ENCODE results near the gene DTNBP1.
"Not testable (repeated sequence)": the region's sequence is repeated elsewhere in the genome, so short reads cannot be mapped to it uniquely, and the experiment has no call there.

Gene DTNBP1

DNA sequence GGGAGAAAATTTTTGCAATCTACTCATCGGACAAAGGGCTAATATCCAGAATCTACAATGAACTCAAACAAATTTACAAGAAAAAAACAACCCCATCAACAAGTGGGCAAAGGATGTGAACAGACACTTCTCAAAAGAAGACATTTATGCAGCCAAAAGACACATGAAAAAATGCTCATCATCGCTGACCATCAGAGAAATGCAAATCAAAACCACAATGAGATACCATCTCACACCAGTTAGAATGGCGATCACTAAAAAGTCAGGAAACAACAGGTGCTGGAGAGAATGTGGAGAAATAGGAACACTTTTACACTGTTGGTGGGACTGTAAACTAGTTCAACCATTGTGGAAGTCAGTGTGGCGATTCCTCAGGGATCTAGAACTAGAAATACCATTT, 4.1 kb upstream of the DTNBP1 start:
- DNase-seq: not testable (repeated sequence)

- DNase-seq: no peak
These were observed 2.4 kb upstream of the DTNBP1 start for GRCh38 chr6:15665237-15665636.

- DNase-seq: no peak
These were observed 473 bp upstream of the DTNBP1 start for GRCh38 chr6:15663130-15663871.

DNA sequence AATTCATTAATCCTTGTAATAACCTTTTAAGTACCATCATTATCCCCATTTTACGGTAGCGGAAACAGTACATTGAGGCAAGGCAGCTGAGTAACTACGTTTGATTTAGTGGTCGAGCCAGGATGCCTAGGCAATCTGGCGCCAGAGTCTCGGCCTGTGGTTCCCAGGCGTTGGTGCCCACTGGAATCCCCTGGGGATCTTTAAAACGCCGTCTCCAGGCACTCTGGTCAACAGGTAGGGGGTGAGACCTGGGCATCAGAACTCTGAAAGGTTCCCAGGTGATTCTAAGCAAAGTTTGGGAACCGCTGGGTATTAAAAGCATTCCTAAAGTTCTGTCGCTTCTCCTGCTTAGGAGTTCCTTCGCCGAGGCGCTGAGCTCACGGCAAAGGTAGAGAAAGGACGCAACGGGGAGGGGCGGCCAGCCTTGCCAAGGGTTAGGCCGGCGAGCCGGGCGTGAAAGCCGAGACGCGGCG, 939 bp downstream of the DTNBP1 start:
- DNase-seq: peak; percentile 37 to 63

DNA sequence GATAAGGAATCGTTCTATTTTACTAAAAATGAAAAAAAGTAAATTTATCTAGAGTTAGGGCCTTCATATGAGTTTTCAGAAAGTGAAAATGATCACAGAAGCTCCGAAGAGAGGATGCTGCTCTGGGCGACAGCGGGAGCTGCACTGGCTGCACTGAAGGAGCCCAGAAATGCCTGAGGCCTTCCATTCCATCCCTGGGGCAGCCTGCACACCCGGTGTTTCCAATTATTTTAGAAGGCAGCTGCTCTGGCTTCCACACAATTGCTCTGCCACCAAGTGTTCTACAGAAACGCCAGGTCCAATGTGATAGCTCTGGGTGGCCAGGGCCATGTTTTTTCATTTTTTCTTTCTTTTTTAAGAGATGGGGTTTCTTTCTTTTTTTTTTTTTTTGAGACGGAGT, 3.6 kb downstream of the DTNBP1 start:
- no peak for DNase-seq

DNA sequence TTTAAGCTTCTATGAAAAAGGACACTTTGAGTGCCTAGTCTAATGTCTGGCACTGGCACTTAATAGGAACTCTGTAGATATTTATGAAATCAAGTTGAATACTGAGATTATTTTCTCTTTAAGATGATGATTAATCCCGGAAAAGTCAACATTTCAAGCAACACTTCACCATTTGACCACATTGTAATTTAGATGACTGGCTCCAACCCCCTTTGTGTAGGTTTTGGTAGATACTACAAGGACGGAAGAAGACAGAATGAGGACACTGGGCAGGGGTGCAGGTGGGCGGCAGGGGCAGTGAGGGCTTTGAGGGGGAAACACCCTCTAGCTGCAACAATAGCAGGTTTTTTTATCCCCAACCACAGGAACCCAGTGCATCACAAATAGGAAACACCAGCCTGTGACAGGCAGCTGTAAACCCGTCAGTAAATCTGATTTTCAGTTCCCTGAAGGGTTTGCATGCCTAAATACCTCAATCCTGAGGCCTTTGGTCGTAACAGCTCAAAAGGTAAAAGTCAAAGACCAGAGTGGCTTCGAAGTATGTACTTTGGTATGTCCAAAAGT, 4.6 kb downstream of the DTNBP1 start:
- no peak for DNase-seq

DNA sequence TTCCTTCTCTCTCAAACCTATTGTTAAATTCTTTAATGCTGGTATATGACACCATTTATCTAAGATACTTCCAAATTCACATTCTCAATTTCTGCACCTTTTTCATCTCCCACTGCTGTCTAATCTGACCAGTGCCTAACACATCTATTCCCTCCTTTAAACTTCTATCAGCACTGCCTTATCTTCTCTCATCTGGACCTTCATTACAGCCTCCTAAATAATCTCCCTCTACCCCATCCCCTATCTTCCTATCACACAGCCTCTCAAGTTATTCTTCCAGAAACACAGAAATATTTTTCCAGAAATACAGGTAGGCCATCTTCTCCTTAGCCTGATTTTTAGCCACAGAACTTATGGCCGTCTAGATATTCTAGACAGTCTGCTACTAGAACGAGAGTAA, 5.5 kb downstream of the DTNBP1 start:
- no peak for DNase-seq

GRCh38 chr6:15656145-15656544, 6.7 kb downstream of the DTNBP1 start:
- no peak for DNase-seq

DNA sequence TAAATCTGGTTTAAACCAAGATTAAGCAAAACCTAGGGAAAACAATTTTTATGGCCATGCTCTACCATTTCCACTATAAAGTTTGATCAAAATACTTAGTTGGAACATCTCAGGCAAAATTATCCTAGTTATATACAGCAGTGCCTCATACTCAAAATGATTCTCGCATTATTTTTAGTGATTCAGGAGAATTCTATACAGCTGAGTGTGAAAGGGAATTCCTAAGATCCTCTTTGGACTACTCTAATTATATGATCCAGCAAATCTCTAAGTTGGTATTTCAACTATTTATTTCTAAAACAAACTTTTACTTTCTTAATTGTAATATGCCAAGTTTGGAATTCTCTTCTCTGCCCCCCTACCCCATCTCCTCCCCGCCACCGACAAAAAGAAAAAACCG, 8.6 kb downstream of the DTNBP1 start:
- no peak for DNase-seq

- no peak for DNase-seq
These were observed 9.2 kb downstream of the DTNBP1 start for GRCh38 chr6:15653581-15653980.

- DNase-seq: not testable (repeated sequence)
These were observed 12.7 kb downstream of the DTNBP1 start for GRCh38 chr6:15650004-15650559.

DNA sequence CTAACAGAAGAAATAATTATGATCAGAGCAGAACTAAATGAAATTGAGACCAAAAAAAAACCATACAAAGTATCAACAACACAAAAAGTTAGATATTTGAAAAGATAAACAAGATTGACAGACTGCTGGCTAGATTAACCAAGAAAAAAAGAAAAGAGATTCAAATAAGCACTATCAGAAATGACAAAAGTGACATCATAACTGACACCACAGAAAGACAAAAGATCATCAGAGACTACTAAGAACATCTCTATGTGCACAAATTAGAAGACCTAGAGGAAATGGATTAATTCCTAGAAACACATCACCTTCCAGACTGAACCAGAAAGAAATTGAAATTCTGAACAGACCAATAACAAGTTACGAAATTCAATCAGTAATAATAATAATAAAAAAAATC, 17.9 kb downstream of the DTNBP1 start:
- DNase-seq: no peak

- DNase-seq: no peak
These were observed 19.3 kb downstream of the DTNBP1 start for GRCh38 chr6:15643542-15643941.

- DNase-seq: no peak
These were observed 20.6 kb downstream of the DTNBP1 start for GRCh38 chr6:15642276-15642675.

GRCh38 chr6:15638373-15638772, 24.5 kb downstream of the DTNBP1 start:
- DNase-seq: no peak

GRCh38 chr6:15631432-15631831, 31.4 kb downstream of the DTNBP1 start:
- DNase-seq: no peak

GRCh38 chr6:15630202-15630601, 32.6 kb downstream of the DTNBP1 start:
- DNase-seq: no peak

DNA sequence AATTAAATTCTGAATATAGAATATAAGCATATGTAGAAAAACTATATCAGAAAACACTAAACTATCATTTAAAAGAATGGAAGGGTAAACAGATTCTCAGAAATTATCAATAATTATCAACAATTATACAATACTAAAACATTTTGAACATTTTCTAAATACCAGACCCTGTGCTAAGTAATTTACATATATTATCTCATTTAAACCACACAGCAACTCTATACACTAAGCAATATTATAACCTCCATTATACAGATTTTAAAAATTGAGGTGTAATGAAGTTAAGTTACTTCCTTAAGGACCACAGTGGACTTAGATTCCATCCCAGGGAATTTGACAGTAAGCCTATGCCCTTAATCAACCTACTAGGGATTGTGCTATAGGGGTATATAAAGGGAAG, 33.3 kb downstream of the DTNBP1 start:
- DNase-seq: no peak

DNA sequence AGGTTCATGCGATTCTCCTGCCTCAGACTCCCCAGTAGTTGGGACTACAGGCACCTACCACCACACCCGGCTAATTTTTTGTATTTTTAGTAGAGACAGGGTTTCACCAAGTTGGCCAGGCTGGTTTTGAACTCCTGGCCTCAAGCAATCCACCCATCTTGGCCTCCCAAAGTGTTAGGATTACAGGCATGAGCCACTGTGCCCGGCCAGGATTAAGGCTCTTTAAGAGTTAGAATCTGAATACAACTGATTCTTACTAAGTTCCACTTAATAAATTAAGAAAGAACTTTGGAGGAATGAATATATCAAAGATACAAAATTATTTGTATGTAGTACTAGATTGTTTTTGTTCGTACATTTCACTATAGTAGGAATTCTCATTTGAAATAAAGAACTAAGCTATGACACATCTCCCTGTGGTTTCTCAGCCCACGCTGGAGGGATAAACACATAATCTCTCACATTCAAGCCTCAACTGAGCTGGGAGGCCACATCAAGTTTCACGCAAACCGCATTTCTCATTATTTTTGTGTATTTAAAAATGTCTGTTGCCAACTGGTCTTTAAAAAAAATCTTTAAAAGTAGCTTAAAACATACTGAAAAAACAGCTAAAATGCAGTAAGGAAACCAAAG, 34.2 kb downstream of the DTNBP1 start:
- no peak for DNase-seq

- no peak for DNase-seq
These were observed 35.0 kb downstream of the DTNBP1 start for GRCh38 chr6:15627821-15628220.

- DNase-seq: no peak
These were observed 35.8 kb downstream of the DTNBP1 start for GRCh38 chr6:15626878-15627674.

GRCh38 chr6:15626160-15626559, 36.7 kb downstream of the DTNBP1 start:
- no peak for DNase-seq
